PC-9 (cell line): ENCODE data around the gene MYOM1.

Experiments
- EZH2 ChIP-seq: fragments of 200-600 bp; sonication (generic); IDR thresholded peaks from 2 replicates; pipeline ENCODE4 v1.8.0; 2017; ENCODE audit warnings: antibody characterized with exemption, low read depth
- TF ChIP-seq, protein P1 (sequence below): fragments of 200-600 bp; sonication (generic); conservative IDR thresholded peaks from 2 replicates; pipeline ENCODE4 v1.6.1; 2017; ENCODE audit warnings: mixed run types, antibody characterized with exemption, mild to moderate bottlenecking, moderate library complexity

DNA sequence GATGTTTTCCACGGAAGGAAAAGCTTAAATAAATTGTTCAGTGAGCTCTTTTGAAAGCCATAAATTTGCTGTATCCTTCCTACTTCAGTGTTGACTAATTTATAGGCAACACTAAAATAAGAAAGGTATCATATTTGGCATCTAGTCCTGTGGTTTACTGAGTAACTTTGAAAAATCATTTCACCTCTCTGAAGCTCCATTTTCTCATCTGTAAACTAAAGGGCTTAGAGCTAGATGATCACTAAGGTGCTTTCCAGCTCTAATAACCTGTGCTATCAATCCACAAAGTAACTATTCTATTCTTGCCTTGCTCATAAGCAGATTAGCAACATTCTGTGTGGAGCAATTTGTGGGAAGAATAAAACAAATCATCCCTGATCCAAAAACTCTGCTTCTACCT is 3.6 kb upstream of the MYOM1 start:
- TF ChIP-seq, protein P1, sequence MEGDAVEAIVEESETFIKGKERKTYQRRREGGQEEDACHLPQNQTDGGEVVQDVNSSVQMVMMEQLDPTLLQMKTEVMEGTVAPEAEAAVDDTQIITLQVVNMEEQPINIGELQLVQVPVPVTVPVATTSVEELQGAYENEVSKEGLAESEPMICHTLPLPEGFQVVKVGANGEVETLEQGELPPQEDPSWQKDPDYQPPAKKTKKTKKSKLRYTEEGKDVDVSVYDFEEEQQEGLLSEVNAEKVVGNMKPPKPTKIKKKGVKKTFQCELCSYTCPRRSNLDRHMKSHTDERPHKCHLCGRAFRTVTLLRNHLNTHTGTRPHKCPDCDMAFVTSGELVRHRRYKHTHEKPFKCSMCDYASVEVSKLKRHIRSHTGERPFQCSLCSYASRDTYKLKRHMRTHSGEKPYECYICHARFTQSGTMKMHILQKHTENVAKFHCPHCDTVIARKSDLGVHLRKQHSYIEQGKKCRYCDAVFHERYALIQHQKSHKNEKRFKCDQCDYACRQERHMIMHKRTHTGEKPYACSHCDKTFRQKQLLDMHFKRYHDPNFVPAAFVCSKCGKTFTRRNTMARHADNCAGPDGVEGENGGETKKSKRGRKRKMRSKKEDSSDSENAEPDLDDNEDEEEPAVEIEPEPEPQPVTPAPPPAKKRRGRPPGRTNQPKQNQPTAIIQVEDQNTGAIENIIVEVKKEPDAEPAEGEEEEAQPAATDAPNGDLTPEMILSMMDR: no peak
- TF ChIP-seq EZH2: no peak
